22Rv1 (cell line): ENCODE results near the gene RPUSD4.

Experiments used
- H3K27ac ChIP-seq: fragments of 450-650 bp; 2 replicates; pipeline ENCODE4 v1.5.1; 2017
- CTCF ChIP-seq: fragments of 450-650 bp; IDR thresholded peaks from 2 replicates; pipeline ENCODE4 v1.5.1; 2017; ENCODE audit warnings: mild to moderate bottlenecking
- ZFX ChIP-seq: fragments of 450-650 bp; IDR thresholded peaks from 2 replicates; pipeline ENCODE4 v1.6.1; 2017; ENCODE audit warnings: antibody characterized with exemption, borderline replicate concordance

RPUSD4 gene

GRCh38 chr11:126155402-126156187 lies 55.9 kb downstream of the RPUSD4 start:
- H3K27ac ChIP-seq, result no peak overlapping the region
- TF ChIP-seq CTCF (no peak), ZFX (no peak)

DNA sequence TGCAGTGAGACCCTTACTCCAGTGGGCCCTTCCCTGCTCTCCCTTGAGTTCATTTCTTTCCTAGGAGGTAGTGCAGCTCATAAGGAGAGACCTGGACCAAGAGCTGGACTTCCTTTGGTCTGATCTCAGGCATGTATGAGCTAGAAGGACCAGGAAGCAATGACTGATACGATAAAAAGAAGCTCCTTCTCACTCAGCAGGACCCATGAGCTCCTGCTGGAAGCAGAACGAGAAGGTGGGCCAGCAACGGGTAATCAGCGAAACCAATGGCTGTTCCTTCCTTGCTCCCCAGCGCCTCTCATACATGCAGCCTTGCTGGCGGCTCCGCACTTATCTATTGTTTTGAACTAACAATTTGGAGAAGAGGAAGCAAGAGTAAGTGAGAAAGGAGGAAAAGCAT lies 56.8 kb downstream of the RPUSD4 start:
- TF ChIP-seq CTCF, result no peak
- no peak for TF ChIP-seq ZFX

DNA sequence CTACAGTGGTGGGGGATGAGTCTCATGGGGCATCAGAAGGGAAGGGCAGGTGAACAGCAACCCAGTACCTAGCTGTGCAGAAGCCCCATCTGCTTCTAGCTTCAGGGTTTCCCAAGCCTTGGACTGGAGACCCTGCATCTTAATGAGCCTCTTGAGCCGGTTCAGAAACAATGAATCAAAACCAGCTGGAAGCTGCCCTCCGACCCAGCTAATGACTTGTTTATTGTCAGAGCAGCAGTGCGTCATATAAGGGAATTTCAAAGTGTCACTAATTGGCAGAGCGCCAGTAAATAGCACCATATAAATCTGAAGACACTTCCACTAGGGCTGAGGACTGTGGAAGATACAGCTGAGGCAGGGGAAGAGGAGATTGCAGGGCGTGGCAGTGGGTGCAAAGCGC lies 57.5 kb downstream of the RPUSD4 start:
- no peak for TF ChIP-seq CTCF
- no peak for TF ChIP-seq ZFX
- H3K27ac ChIP-seq, result no peak overlapping the region

More for the DNA sequence above, 56.8 kb downstream of the RPUSD4 start:
- no peak overlapping the region for H3K27ac ChIP-seq

- TF ChIP-seq ZFX (no peak), CTCF (no peak)
Observed at GRCh38 chr11:126153006-126153405, 58.4 kb downstream of the RPUSD4 start.

GRCh38 chr11:126152586-126152985 lies 58.9 kb downstream of the RPUSD4 start:
- no peak overlapping the region for H3K27ac ChIP-seq
- no peak for TF ChIP-seq CTCF
- TF ChIP-seq ZFX, result no peak

More at GRCh38 chr11:126153006-126153405, 58.4 kb downstream of the RPUSD4 start:
- H3K27ac ChIP-seq, result no peak overlapping the region

DNA sequence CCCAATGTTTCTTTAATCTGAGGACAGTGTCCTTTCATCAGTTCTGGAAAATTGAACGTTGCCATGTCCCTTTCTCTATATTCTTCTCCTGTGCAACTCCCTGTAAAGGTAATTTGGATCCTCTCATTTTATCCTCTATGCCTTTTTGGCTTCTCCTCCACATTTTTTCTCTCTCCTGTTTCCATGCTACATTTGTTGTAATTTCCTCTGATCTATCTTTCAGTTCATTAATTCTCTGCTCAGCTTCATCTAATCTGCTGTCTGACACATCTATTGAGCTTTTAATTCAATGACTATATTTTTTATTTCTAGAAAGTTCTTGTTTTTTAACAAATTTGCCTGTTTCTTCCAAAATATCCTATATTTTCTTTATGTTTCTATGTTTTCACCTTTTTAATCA lies 59.3 kb downstream of the RPUSD4 start:
- H3K27ac ChIP-seq, result no peak overlapping the region
- no peak for TF ChIP-seq ZFX
- TF ChIP-seq CTCF, result no peak
